ENCODE data around the gene MPDZ.
A peak's percentile ranks its signal among the peaks of the same experiment; 100 is the strongest.

MPDZ gene

DNA sequence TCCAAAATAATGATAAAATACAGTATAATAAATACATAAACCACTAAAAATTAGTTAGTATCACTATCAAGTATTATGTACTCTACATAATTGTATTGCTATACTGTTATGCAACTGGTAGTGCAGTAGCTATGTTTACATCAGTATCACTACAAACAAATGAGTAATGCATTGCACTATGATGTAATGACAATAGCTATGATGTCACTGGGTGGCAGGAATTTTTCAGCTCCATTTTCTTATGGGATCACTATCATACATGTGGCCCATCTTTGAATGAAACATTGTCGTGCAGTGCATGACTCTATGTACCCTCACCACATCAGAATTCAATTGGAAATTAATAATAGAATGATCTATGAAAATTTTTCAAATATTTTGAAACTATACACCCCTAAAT is 201.3 kb downstream of the MPDZ start:
- H3K4me3 ChIP-seq (replicated peaks in 1 of 2; ENCODE audit: low read depth in 2 of 2, low read length in 2 of 2): no peak overlapping the region
- DNase-seq (ENCODE audit: low read depth in 2 of 2): peak in 1 of 2 donors; percentile 36
- TF ChIP-seq, protein P1, sequence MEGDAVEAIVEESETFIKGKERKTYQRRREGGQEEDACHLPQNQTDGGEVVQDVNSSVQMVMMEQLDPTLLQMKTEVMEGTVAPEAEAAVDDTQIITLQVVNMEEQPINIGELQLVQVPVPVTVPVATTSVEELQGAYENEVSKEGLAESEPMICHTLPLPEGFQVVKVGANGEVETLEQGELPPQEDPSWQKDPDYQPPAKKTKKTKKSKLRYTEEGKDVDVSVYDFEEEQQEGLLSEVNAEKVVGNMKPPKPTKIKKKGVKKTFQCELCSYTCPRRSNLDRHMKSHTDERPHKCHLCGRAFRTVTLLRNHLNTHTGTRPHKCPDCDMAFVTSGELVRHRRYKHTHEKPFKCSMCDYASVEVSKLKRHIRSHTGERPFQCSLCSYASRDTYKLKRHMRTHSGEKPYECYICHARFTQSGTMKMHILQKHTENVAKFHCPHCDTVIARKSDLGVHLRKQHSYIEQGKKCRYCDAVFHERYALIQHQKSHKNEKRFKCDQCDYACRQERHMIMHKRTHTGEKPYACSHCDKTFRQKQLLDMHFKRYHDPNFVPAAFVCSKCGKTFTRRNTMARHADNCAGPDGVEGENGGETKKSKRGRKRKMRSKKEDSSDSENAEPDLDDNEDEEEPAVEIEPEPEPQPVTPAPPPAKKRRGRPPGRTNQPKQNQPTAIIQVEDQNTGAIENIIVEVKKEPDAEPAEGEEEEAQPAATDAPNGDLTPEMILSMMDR (IDR thresholded peaks at IDR 0.05; ENCODE audit: low read depth, low read length): no peak

DNA sequence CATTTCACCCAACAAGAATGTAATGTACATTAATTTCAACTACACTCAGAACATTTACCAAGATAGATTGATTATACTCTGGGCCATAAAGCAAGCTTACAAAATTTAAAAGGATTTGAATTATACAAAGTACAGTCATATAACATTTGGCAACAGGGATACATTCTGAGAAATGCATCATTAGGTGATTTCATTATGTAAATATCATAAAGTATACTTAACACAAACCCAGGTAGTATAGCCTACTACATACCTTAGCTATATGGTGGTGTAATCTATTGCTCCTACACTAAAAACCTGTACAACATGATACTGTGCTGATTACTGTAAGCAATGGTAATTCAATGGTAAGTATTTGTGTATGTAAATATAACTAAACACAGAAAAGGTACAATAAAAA is 202.9 kb downstream of the MPDZ start:
- TF ChIP-seq, protein P1 (IDR thresholded peaks at IDR 0.05; ENCODE audit: low read depth, low read length): no peak
- no peak for DNase-seq (ENCODE audit: low read depth in 2 of 2)
- H3K4me3 ChIP-seq (replicated peaks in 1 of 2; ENCODE audit: low read depth in 2 of 2, low read length in 2 of 2): no peak overlapping the region

DNA sequence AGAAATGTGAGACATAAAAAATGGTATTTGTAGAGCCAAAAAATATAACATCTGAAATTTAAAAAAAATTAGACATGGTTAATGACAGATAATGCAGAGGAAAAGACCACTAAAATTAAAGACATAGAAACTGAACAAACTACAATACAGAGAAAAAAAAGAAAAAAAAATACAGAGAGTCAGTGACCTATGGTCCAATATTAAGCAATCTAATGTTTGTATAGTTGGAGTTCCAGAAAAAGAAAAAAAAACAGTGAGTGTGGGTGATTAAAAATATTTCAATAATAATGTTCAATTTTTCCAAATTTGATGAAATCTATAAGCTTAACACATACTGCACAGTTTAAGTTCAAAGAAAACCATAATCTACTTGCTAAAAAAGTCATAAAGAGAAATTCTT is 207.6 kb downstream of the MPDZ start:
- TF ChIP-seq, protein P1 (IDR thresholded peaks at IDR 0.05; ENCODE audit: low read depth, low read length): no peak
- DNase-seq (ENCODE audit: low read depth in 2 of 2): no peak
- H3K4me3 ChIP-seq (replicated peaks in 1 of 2; ENCODE audit: low read depth in 2 of 2, low read length in 2 of 2): no peak overlapping the region

DNA sequence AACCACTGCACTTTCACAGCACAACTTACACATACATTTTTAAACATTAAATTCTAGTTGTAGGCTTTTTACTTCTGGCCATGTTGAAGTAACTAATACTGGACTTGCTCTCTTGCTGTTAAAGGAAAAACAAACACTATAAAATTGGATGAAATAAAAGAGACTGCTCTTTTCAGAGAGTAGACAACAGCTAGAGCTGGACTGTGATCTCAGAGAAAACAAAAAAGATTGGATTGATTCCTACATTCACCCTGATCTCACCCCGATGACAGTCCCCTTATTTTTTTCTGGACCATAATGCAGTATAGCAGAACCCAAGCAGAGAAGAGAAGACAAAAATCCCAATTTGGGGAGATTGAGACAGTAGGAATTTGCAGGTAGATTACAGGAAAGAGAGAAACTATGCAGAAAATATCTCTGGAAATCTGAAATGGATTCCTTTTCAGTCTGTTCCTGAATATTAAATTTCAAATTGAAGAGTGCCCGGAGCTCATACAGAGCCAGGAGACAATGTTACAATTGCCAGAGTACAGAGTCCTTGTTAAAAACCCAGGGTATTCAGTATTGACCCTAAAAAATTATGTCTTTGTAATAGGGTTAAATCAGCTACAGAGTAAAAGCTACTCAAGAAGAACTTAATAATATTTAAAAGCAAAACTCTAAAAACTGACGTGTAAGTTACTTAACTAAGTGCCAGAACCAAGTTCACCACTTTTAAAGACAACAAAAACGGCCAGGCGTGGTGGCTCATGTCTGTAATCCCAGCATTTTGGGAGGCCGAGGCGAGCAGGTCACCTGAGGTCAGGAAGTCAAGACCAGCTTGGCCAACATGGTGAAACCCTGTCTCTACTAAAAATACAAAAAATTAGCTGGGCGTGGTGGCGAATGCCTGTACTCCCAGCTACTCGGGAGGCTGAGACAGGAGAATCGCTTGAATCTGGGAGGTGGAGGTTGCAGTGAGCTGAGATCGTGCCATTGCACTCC is 208.6 kb downstream of the MPDZ start:
- no peak overlapping the region for H3K4me3 ChIP-seq (replicated peaks in 1 of 2; ENCODE audit: low read depth in 2 of 2, low read length in 2 of 2)
- DNase-seq (ENCODE audit: low read depth in 2 of 2): no peak
- TF ChIP-seq, protein P1 (IDR thresholded peaks at IDR 0.05; ENCODE audit: low read depth, low read length): no peak

DNA sequence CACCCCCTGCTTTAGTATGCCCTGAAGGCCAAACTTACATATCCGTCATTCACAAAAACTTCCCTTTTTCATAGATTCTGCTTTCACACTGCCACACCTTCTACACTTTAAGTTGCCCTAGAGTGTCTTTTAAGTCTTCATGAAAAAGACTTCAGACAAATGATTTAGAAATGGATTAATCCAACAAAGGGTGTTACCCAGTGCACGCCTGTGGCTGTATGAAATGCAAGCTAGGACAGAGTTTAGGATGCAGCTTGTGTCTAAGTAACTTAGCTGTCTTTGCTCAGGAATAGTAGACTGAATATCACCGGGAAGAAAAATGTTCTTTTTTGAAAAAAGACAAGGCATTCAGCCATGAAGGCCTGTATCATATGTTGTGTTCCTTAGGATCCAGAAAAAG is 210.0 kb downstream of the MPDZ start:
- TF ChIP-seq, protein P1 (IDR thresholded peaks at IDR 0.05; ENCODE audit: low read depth, low read length): no peak
- no peak for DNase-seq (ENCODE audit: low read depth in 2 of 2)
- H3K4me3 ChIP-seq (replicated peaks in 1 of 2; ENCODE audit: low read depth in 2 of 2, low read length in 2 of 2): no peak overlapping the region

DNA sequence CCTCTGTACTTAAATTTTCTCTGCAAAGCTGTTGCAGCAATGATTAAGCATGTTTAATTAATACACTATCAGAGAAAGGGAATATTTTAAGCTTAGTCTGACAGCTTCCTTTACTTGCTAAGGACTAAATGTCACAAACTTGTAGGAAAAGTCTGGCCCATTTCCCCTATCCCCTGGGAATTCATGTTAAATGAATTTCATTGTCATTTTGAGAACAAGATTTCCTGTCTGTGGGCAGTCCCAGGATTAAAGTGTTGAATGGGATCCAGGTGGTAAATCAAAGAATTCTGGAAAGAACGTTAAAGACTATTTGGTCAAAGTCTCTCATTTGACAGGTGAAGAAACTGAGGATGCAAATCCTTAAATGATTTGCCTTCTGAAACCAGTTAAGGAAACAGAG is 214.8 kb downstream of the MPDZ start:
- TF ChIP-seq, protein P1 (IDR thresholded peaks at IDR 0.05; ENCODE audit: low read depth, low read length): no peak
- DNase-seq (ENCODE audit: low read depth in 2 of 2): no peak
- H3K4me3 ChIP-seq (replicated peaks in 1 of 2; ENCODE audit: low read depth in 2 of 2, low read length in 2 of 2): no peak overlapping the region
